HG02938 (cell line): ENCODE measurements around the gene MAB21L4.

ENCODE experiments used
- ATAC-seq: cut with Tn5 transposase; IDR thresholded peaks from one replicate; pipeline ENCODE4 v1.9.1; 2021; ENCODE audit warnings: mild to moderate bottlenecking, moderate library complexity; ENCODE audit not compliant: unreplicated experiment

MAB21L4 gene

DNA sequence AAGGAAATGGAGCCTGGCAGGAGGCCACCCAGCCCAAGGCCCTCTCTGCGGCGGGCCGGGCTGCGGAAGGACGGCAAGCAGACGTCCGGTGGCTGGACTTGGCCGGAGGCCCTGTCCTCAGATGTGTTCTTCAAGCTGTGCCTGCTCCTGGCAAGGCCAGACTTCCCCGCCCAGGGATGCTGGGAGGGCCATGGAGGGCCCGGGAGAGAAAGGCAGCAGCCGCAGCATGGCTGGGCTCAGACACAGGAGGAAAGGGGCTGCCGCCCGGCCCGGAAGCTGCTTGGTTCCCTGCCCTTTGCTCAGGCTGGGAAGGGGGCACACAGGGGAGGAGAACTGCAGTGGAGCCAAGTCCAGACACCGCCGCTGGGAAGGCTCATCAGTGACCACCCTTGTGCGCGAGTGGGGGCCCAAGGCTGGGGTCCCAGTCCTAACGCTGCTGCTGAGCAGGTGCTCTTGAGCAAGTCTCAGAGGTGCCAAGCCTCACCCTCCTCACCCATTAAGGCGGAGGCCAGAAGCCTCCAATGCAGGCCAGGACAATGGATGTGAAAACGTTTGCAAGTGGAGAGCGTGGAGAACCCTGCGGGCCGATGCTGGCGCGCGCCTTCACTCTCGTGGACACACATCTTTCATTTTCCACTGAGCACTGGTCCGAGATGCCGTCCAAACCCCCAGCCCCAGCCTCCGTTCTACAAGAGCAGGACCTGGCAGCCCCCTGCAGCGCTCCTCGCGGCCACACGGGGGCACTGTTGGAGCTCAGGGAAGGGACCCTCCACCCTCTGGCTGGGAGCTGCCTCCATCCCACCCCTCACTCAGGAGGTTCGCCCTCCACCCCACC is 18.1 kb upstream of the MAB21L4 start:
- ATAC-seq: no peak

- ATAC-seq: no peak
Observed at GRCh38 chr2:240912878-240913809, 17.2 kb upstream of the MAB21L4 start.

DNA sequence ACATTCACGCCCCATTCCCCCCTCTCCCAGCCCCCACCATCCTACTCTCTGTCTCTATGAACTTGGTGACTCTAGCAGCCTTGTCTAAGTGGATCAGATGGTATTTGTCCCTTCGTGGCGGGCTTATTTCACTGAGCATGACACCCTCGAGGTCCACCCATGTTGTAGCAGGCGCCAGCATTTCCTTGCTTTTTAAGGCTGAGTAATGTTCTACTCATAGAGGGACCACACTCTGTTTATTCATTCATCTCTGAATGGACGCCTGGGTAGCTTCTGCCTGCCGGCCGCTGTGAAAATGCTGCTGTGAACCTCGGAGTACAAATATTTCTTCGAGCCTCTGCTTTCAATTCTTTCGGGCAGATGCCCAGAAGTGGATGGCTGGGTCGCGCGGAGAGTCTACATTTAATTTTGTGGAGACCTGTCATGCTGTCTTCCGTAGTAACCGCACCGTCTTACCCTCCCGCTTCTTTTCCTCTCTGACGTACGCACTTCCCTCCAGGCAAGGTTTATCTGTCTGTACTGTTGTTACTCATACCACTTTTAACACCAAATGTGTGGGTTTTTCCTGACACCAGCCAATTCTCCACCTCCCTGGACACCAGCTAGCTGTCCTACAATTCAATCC is 15.8 kb upstream of the MAB21L4 start:
- no peak for ATAC-seq

GRCh38 chr2:240909216-240909974 is 13.4 kb upstream of the MAB21L4 start:
- ATAC-seq: no peak

DNA sequence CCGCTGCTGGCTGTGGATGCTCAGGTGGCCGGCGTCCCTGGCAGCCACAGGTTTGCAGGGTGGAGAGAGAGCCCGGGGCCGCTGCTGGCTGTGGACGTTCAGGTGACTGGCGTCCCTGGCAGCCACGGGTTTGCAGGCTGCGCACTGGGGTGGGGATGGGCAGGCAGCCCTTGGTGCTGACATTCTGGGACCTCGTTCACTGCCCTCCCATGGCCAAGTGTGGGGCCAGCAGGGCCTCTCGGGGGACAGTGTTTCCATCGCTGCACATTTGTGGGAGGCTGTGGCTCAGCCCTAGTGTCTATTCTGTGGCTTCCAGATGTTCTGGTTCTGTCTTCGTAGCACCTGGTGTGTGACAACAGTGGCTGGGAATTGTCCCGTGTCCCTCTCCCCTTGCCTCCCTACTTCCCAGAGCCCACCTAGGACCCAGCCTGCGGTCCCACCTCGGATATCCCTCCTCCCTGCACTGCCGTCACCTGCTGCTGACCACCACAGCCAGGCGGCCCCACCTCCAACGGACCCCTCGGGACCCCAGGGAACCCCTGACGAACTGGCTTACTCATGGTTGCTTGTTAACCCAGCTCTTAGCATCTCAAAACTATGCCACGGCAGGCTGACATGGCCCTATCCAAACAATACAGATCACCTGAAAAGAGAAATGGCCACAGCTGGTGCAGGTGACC is 11.1 kb upstream of the MAB21L4 start:
- no peak for ATAC-seq

DNA sequence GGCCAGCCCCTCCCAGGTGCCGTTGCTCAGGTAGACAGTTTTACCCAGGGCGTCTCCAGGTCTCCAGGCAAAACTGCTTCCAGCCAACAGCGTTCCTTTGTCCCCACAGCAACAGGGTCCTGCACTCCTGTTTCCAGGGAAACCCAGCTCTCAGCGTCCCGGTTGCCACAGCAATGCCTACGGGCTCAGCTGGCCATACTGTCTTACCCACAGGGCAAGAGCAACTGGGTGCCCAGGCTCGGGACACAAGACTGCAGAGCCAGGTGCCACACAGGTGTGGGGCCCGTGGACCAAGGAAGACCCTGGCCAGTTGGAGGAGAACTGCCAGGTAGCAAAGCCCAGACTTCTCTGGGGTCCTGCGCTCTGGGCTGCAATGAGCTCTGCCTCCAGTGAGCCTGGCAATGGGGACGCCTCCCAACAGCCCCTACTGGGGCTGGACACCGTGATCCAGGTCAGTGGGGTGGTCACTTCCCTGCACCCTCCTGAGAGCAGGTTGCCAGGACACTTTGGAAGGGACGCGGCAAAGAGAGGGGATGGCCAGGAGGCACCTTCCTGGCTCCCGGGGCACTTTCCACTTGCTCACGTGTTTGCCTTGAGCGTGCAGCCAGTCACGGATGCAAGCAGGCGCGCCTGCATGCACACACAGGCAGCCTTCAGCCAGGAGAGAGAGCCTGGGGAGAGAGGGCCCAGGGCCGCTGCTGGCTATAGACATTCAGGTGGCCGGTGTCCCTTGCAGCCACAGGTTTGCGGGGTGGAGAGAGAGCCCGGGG is 10.4 kb upstream of the MAB21L4 start, which contains the start of gene CROCC2:
CROCC2 (plus strand) TSS at position 196 of the 770 bp plus-strand sequence; CDS start at position 374, 178 bp downstream.
- ATAC-seq: no peak

GRCh38 chr2:240905176-240905781 is 9.3 kb upstream of the MAB21L4 start:
- ATAC-seq: no peak

DNA sequence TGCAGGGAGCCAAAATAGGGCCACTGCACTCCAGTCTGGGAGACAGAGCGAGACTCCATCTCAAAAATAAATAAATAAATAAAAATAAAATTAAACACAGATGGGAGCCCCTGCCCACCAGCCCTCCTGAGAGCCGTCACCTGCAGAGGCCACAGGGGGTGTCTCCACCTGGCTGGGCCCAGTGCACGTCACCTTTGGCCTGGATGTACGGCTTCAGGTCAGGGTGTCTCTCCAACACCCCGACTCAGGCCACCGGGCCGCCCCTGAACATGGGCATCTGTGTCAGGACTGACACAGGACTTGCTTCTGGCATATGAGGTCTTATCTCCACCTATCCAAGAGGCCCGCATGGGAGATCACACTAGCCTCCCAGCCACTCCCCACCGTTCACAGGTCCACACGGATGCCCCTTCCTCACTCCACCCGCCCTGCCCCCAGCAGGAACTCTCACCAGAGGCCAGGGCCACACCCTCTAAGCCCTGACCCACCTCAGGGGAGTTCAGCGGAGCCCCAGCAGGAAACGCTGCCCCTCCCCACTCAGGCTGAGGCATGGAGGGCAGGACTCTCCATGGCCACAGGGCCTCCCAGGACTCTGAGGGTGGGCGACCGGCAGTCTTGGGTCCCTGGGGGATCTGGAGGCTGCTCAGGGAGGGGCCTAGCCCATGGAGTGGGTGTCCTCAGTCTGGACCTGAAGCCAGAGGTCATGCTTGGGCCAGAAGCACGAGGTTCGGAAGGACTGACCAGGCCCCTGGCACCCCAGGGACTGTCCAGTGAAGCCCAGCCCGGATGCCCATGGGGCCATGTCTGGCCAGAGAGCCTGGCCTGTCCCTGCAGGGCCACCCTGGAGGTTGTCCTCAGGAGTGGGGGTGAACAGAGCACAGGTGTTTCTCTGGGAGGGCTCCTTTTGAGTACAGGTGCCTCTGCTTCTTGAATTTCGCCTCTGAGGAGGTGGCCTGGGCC is 8.5 kb upstream of the MAB21L4 start:
- no peak for ATAC-seq

DNA sequence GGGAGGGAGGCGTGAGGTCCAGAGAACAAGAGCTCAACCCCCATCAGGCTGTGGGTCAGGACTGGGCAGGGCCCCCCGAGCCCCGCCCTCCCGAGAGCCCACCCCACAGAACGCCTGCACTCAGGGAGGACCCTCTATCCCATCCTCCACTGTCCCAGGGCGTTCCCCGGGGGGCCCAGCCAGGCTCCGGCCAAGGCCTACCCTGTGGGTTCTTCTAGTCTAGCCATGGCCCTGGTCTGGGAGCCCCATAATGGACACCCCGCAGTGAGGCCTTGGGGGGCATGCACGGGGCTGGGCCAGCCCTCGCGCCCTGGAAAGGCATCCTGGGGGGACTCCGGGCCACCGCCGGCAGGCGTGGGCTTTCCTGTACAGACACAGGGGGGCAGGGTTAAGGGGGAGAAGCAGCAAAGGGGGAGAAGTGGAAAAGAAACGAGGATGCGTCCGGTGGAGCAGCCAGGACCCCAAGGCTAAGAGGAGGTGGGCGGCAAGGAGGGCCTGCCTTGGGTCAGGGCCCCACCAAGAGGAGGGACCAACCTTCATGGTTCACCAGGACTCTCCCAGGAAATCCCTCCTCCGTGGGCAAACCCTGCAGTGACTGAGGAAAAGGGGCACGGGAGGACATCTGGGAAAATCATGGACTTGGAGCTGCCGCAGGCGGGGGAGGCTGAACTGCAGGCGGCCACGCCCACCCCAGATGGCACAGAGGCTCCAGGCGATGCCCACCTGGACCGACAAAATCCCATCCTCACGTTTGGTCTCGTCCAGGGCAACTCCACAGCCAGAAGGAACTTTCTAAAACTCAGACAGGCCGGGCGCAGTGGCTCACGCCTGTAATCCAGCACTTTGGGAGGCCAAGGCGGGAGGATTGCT is 7.5 kb upstream of the MAB21L4 start:
- no peak for ATAC-seq

DNA sequence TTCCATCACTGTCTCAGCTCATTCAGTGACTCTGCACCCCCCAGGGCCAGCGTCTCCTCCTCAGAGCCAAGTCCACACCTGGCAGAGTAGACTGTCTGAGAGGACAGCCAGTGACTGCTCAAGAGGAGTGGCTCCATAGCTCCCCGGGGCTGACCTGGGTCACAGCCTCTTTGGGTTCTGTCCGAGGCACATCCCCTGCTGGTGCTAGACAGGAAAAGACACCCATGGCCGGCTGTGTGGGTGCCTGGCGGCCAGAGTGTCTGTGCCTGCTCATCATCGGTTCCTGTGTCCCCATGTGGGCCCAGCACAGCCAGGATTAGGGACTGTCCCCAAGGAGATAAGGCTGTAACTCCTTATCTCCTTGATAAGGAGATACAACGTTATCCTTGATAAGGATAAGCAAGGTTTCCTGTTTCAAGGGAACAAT is 6.7 kb upstream of the MAB21L4 start:
- ATAC-seq: no peak

DNA sequence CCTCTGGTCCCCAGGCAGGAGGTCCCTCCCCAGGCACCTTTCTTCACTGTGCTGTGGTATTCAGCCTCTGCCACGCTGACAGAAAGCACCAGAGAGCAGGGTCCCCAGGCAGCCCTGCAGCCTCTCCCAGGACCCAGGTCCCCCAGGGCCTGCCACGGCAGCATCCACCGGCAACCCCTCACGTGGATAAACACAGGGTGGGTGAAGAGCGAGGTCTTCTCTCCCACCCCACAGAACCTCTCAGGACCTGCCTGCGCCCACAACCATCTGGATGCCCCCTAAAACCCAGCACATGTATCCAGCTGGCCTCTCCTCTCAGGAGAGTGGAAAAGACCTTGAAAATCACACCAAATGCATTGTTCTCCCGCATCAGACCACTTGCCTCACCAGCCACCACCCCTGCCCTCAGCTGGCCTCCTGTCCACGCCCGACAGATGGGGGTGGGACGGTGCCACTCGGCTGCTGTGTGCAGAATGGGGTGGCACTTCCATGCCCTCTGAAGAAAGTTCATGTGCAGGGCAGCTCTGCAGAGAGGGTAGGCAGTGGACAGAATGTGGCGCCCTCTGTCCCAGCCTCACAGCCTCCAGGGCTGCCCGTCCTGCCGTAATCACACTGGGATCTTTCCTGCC is 6.1 kb upstream of the MAB21L4 start:
- ATAC-seq: no peak

DNA sequence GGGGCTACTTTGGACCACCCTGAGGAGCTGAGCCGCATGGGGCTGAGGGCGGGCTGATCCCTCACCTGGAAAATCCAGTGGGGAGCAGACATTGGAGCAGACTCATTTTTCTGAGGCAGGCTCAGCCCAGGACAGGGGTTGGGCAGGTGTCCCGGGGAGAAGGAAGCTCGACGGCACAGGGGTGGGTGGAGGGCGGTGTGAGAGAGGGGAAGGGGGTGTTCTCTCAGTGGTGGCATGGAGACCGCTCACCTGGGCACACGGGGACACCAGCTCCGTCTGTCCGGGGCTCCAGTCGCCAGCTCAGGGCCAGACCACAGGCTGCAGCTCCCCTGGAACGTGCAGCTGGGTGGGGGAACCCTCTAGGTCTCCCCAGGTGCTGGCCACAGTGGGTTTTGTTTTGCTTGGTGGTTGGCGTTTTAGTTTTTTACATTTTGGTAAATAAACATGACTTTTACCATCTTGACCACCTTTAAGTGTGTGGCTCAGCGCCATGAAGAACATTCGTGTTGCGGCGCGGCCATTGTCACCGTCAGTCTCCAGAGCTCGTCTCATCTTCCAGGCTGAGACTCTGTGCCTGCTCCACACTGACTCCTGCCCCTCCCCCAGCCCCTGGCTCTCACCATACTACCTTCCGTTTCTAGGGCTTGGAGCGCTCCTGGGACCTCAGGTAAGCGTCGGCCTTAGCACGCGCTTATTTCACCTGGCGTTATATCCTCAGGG is 4.3 kb upstream of the MAB21L4 start:
- ATAC-seq: no peak

DNA sequence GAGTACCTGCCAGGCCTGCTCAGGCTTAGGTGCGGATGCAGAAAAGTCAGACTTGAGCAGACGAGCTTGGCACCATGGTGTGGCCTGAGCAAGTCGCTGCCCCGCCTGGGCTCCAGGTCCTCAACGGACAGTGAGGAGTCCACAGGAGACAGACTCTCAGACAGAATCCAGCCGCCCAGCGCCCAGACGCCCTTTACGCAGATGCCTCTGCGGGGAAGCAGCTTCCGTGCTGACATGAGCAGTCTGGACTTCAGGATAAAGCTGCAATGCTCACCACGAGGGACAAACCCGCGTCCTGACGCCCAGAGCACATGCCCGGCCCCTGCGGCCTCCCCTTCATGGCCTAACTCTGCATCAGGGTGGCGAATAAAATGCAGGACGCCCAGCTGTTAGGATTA is 3.5 kb upstream of the MAB21L4 start:
- ATAC-seq: no peak

- no peak for ATAC-seq
Observed at GRCh38 chr2:240898731-240899467, 2.9 kb upstream of the MAB21L4 start.
